Measurements from ENCODE around the gene PRSS53.

The PRSS53 gene

GRCh38 chr16:31083981-31084380 is 4.8 kb downstream of the PRSS53 start:
- Histone ChIP-seq H3K27ac (ENCODE audit: insufficient read depth, low read depth, low read length, poor library complexity, severe bottlenecking) (no peak overlapping the region), H3K36me3 (ENCODE audit: control insufficient read depth, insufficient read depth, low read length) (peaks cover 31% of the 10 kb centered on the region), H3K4me3 (ENCODE audit: insufficient read depth, low read depth, low read length) (no peak overlapping the region), H3K27me3 (ENCODE audit: control insufficient read depth, insufficient read depth, low read length, poor library complexity, severe bottlenecking) (no peaks in the 10 kb centered on the region), H3K4me1 (ENCODE audit: control insufficient read depth, insufficient read depth, low read length) (no peaks in the 10 kb centered on the region), H3K9me3 (ENCODE audit: control insufficient read depth, low read length) (no peaks in the 10 kb centered on the region)
- WGBS, 2 experiments = 95% methylated on average over 13 of the region's 13 CpGs

DNA sequence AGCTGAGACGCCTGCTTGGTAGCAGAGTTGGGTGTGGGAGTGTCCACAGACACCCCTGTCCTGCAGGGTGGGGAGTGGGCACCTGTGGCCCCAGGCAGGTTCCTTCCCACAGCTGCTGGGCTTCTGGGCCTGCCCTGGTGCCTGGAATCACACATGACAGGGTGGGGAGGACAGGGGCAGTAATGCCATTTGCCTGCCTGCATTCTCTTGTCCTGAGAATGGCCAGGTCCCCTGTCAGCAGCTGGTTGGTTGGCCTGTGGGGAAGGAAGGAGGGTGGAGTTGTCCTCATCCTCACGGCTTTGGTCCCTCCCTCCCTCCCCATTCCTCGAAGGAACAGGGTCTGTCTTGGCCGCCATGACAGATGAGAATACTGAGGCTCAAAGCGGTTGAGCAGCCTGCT is 5.2 kb downstream of the PRSS53 start:
- WGBS, 2 experiments = 91 to 95% methylated on average over 5 of the region's 5 CpGs
- H3K27ac ChIP-seq (ENCODE audit: insufficient read depth, low read depth, low read length, poor library complexity, severe bottlenecking) = no peak overlapping the region
- peaks cover 30% of the 10 kb centered on the region for H3K36me3 ChIP-seq (ENCODE audit: control insufficient read depth, insufficient read depth, low read length)
- H3K4me1 ChIP-seq (ENCODE audit: control insufficient read depth, insufficient read depth, low read length) = no peaks in the 10 kb centered on the region
- no peak overlapping the region for H3K4me3 ChIP-seq (ENCODE audit: insufficient read depth, low read depth, low read length)
- no peaks in the 10 kb centered on the region for H3K9me3 ChIP-seq (ENCODE audit: control insufficient read depth, low read length)
- H3K27me3 ChIP-seq (ENCODE audit: control insufficient read depth, insufficient read depth, low read length, poor library complexity, severe bottlenecking) = no peaks in the 10 kb centered on the region

DNA sequence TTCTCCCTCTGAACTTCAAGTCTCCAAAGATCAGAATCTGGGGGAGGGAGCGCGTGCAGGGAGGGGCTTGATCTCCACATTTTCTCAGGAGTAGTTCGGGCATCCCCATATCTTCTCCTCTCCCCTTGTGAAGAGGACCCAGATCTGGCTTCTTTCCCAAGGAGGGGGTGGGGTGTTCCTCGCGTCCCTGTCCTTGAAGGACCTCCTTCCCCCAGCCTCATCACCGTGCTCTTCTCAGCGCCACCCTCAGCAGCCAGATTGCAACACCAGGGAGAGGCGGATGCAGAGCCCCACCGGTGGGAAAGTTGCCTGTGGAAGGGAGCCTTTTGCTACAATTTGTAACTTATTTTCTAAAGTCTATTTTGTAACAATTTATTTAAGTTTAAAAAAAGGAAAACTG is 5.7 kb downstream of the PRSS53 start:
- H3K36me3 ChIP-seq (ENCODE audit: control insufficient read depth, insufficient read depth, low read length) = peaks cover 35% of the 10 kb centered on the region
- H3K27ac ChIP-seq (ENCODE audit: insufficient read depth, low read depth, low read length, poor library complexity, severe bottlenecking) = no peak overlapping the region
- H3K4me1 ChIP-seq (ENCODE audit: control insufficient read depth, insufficient read depth, low read length) = no peaks in the 10 kb centered on the region
- 88 to 91% methylated on average over 9 of the region's 9 CpGs for WGBS, 2 experiments
- H3K9me3 ChIP-seq (ENCODE audit: control insufficient read depth, low read length) = no peaks in the 10 kb centered on the region
- H3K27me3 ChIP-seq (ENCODE audit: control insufficient read depth, insufficient read depth, low read length, poor library complexity, severe bottlenecking) = no peaks in the 10 kb centered on the region
- no peak overlapping the region for H3K4me3 ChIP-seq (ENCODE audit: insufficient read depth, low read depth, low read length)

GRCh38 chr16:31082368-31083045 is 6.2 kb downstream of the PRSS53 start:
- no peak overlapping the region for H3K27ac ChIP-seq (ENCODE audit: insufficient read depth, low read depth, low read length, poor library complexity, severe bottlenecking)
- no peaks in the 10 kb centered on the region for H3K27me3 ChIP-seq (ENCODE audit: control insufficient read depth, insufficient read depth, low read length, poor library complexity, severe bottlenecking)
- no peaks in the 10 kb centered on the region for H3K9me3 ChIP-seq (ENCODE audit: control insufficient read depth, low read length)
- H3K4me1 ChIP-seq (ENCODE audit: control insufficient read depth, insufficient read depth, low read length) = no peaks in the 10 kb centered on the region
- WGBS, 2 experiments = 88 to 93% methylated on average over 14 of the region's 14 CpGs
- H3K4me3 ChIP-seq (ENCODE audit: insufficient read depth, low read depth, low read length) = no peak overlapping the region
- H3K36me3 ChIP-seq (ENCODE audit: control insufficient read depth, insufficient read depth, low read length) = peaks cover 40% of the 10 kb centered on the region

GRCh38 chr16:31081428-31082351 is 7.1 kb downstream of the PRSS53 start:
- WGBS, 2 experiments = 94 to 95% methylated on average over 26 of the region's 26 CpGs
- Histone ChIP-seq H3K27ac (ENCODE audit: insufficient read depth, low read depth, low read length, poor library complexity, severe bottlenecking) (no peak overlapping the region), H3K4me1 (ENCODE audit: control insufficient read depth, insufficient read depth, low read length) (no peaks in the 10 kb centered on the region), H3K4me3 (ENCODE audit: insufficient read depth, low read depth, low read length) (no peak overlapping the region), H3K27me3 (ENCODE audit: control insufficient read depth, insufficient read depth, low read length, poor library complexity, severe bottlenecking) (no peaks in the 10 kb centered on the region), H3K9me3 (ENCODE audit: control insufficient read depth, low read length) (no peaks in the 10 kb centered on the region), H3K36me3 (ENCODE audit: control insufficient read depth, insufficient read depth, low read length) (peaks cover 49% of the 10 kb centered on the region)

GRCh38 chr16:31080756-31081419 is 7.9 kb downstream of the PRSS53 start:
- H3K27me3 ChIP-seq (ENCODE audit: control insufficient read depth, insufficient read depth, low read length, poor library complexity, severe bottlenecking) = no peaks in the 10 kb centered on the region
- H3K27ac ChIP-seq (ENCODE audit: insufficient read depth, low read depth, low read length, poor library complexity, severe bottlenecking) = no peak overlapping the region
- 96% methylated on average over 13 of the region's 13 CpGs for WGBS, 2 experiments
- no peaks in the 10 kb centered on the region for H3K4me1 ChIP-seq (ENCODE audit: control insufficient read depth, insufficient read depth, low read length)
- no peaks in the 10 kb centered on the region for H3K9me3 ChIP-seq (ENCODE audit: control insufficient read depth, low read length)
- H3K36me3 ChIP-seq (ENCODE audit: control insufficient read depth, insufficient read depth, low read length) = peaks cover 57% of the 10 kb centered on the region
- no peak overlapping the region for H3K4me3 ChIP-seq (ENCODE audit: insufficient read depth, low read depth, low read length)

GRCh38 chr16:31080035-31080629 is 8.6 kb downstream of the PRSS53 start:
- H3K36me3 ChIP-seq (ENCODE audit: control insufficient read depth, insufficient read depth, low read length) = peaks cover 57% of the 10 kb centered on the region

DNA sequence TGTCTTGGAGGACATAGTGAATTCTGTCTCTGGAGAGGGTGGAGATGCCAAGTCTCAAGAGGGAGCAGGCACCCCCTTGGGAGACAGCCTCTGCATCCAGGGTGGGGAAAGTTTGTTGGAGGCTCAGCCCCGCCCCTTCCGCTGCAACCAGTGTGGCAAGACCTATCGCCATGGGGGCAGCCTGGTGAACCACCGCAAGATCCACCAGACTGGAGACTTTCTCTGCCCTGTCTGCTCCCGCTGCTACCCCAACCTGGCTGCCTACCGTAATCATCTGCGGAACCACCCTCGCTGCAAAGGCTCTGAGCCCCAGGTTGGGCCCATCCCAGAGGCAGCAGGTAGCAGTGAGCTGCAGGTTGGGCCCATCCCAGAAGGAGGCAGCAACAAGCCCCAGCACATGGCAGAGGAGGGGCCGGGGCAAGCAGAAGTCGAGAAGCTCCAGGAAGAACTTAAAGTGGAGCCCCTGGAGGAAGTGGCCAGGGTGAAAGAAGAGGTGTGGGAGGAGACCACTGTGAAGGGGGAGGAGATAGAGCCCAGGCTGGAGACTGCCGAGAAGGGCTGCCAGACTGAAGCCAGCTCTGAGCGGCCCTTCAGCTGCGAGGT is 9.3 kb downstream of the PRSS53 start:
- no peaks in the 10 kb centered on the region for H3K9me3 ChIP-seq (ENCODE audit: control insufficient read depth, low read length)
- WGBS, 2 experiments = 94% methylated on average over 13 of the region's 13 CpGs
- H3K4me3 ChIP-seq (ENCODE audit: insufficient read depth, low read depth, low read length) = no peak overlapping the region
- no peak overlapping the region for H3K27ac ChIP-seq (ENCODE audit: insufficient read depth, low read depth, low read length, poor library complexity, severe bottlenecking)
- peaks cover 5% of the 10 kb centered on the region for H3K4me1 ChIP-seq (ENCODE audit: control insufficient read depth, insufficient read depth, low read length)
- peaks cover 57% of the 10 kb centered on the region for H3K36me3 ChIP-seq (ENCODE audit: control insufficient read depth, insufficient read depth, low read length)
- H3K27me3 ChIP-seq (ENCODE audit: control insufficient read depth, insufficient read depth, low read length, poor library complexity, severe bottlenecking) = no peaks in the 10 kb centered on the region

More at GRCh38 chr16:31080035-31080629, 8.6 kb downstream of the PRSS53 start:
- Histone ChIP-seq H3K4me3 (ENCODE audit: insufficient read depth, low read depth, low read length) (no peak overlapping the region), H3K27ac (ENCODE audit: insufficient read depth, low read depth, low read length, poor library complexity, severe bottlenecking) (no peak overlapping the region), H3K27me3 (ENCODE audit: control insufficient read depth, insufficient read depth, low read length, poor library complexity, severe bottlenecking) (no peaks in the 10 kb centered on the region), H3K4me1 (ENCODE audit: control insufficient read depth, insufficient read depth, low read length) (peaks cover 1% of the 10 kb centered on the region), H3K9me3 (ENCODE audit: control insufficient read depth, low read length) (no peaks in the 10 kb centered on the region)
- WGBS, 2 experiments = 96 to 97% methylated on average over 40 of the region's 40 CpGs

GRCh38 chr16:31078597-31079341 is 10.0 kb downstream of the PRSS53 start:
- H3K9me3 ChIP-seq (ENCODE audit: control insufficient read depth, low read length) = no peaks in the 10 kb centered on the region
- no peaks in the 10 kb centered on the region for H3K27me3 ChIP-seq (ENCODE audit: control insufficient read depth, insufficient read depth, low read length, poor library complexity, severe bottlenecking)
- H3K4me1 ChIP-seq (ENCODE audit: control insufficient read depth, insufficient read depth, low read length) = peaks cover 5% of the 10 kb centered on the region
- WGBS, 2 experiments = 95 to 96% methylated on average over 15 of the region's 15 CpGs
- H3K27ac ChIP-seq (ENCODE audit: insufficient read depth, low read depth, low read length, poor library complexity, severe bottlenecking) = no peak overlapping the region
- no peak overlapping the region for H3K4me3 ChIP-seq (ENCODE audit: insufficient read depth, low read depth, low read length)
- H3K36me3 ChIP-seq (ENCODE audit: control insufficient read depth, insufficient read depth, low read length) = peaks cover 57% of the 10 kb centered on the region
